HG02981 (cell line): ENCODE results near the gene PIGW.

Source experiments
- ATAC-seq: cut with Tn5 transposase; IDR thresholded peaks from one replicate; pipeline ENCODE4 v1.9.1; 2021; ENCODE audit warnings: mild to moderate bottlenecking, moderate library complexity; ENCODE audit not compliant: unreplicated experiment

PIGW gene

DNA sequence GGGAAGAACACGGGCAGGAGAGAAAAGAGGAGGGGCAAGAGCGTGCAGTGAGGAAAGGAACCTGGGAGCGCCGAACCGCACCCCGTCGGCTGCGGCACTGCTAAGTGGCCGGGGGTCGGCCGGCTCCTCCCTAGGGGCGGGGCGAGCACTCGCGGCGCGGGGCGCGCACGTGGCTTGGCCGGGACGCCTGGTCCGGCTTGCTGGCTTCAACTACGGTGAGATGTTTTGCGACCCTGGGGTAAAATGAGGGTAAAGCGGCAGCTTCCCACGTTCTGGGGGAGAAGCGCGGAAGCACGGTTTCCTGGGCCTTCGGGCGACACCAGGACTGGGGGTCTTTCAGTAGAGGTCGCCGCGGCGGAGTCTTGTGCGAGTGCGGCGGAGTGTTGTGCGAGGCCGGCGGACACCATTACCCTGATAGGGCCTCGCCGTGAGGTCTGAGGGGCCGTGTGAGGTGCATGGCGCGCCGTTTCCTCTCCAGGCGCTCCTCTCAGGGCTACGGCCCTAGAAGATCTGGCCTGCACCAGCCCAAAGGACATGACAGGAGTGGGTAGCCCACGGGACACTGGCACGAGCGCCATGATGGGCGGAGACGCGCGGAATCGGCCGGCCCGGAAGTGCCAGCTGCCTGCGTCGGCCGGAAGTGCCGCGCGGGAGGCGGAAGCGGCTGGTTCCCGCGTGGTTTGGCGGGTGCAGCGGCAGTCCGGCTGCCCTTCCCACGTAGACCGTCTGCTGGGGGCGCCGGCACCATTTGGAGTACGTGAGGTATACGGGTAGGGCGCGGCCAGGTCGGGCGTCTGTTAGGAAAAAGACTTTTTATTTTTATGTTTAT lies at the start of gene PIGW, which contains the start of gene MYO19:
Gene PIGW (plus strand): TSS at position 148 of the 829 bp plus-strand sequence. CDS start 2,115 bp downstream, outside the sequence.
Gene MYO19 (minus strand): TSS at position 29 of the 829 bp plus-strand sequence. CDS start 2,330 bp downstream, outside the sequence.
- ATAC-seq = peak; percentile 82

GRCh38 chr17:36485027-36485426 lies 49.8 kb upstream of the PIGW start:
- no peak for ATAC-seq

- ATAC-seq = no peak
Observed at GRCh38 chr17:36485805-36486203, 49.0 kb upstream of the PIGW start.

DNA sequence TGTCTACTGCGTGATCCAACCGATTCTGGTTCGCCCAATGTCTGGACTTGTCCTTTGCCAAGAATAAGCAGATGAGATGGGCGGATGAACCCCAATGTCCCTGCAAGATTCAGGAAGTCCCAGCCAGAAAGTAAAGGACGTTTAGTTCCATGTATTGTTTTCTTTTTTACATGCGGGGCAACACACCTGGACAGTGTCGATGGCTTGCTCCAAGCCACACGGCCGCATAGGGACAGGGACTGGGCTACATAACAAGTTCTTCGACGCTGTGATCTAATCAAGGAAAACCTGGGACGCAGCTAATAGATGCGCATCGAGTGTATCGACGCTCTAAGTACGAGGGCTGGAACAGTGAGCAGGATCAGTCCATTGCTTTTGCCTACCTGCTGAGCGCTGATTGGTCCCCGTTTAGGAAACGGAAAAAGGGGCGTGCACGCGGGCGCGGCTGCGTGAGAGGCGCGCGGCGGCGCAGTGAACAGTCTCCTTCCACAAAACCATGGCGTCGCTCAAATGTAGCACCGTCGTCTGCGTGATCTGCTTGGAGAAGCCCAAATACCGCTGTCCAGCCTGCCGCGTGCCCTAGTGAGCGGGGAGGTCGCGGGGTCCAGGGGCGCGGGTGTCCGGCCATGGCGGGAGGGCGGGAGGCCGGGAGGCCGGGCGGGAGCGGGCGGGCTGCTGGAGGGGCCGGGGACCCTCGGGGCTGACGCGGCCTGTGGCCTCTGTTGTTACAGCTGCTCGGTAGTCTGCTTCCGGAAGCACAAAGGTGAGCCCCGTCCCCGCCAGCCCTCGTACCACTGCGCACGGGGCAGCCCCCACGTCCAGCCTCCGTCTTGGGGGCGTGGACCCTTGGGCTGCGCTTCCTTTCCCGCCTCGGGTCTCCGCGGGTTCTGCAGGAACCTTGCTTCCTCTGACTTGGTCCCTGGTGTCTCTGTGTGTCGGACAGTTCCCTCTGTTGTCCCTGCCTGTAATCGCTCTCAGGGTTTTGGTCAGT lies 48.3 kb upstream of the PIGW start, which contains the start of gene ZNHIT3:
Gene ZNHIT3 (plus strand): TSS at position 478 of the 991 bp plus-strand sequence. CDS start 19 bp downstream, at position 497.
- ATAC-seq = peak; percentile 90

DNA sequence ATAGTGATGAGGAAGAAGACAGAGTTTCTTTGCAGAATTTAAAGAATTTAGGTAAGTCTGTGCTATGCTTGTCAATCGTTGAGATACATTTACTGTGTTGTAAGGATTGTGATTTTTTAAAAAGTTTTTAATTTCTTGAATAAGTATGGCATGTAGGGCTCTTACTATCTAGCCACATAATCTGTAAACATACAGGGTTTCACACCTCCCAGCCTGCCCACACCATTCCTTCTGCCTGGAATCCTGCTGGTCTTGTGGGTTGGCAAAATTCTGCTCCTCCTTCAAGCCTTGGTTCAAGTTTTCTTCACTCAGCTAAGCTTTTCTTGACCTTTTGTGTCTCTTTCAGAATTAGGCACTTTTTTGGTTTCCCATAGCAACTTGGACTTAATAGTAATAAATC lies 40.8 kb upstream of the PIGW start:
- ATAC-seq = no peak

DNA sequence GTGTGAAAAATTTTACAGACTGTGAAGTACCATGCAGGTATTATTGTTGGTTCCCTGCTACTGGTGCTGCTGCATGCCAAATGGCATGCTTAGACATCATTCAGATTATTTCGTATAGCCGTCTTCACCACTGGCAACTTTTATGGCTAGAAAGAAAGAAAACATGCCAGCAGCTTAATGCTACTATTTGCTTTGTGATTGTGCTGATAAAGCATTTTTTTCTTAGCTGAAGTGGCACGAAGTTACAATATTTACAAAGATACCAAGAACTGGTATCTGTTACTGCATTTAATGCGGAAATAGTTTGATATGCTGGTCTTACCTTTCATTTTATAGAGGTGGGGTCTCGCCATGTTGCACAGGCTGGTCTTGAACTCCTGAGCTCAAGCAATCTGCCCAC lies 40.1 kb upstream of the PIGW start:
- no peak for ATAC-seq

GRCh38 chr17:36495076-36495578 lies 39.7 kb upstream of the PIGW start:
- no peak for ATAC-seq

GRCh38 chr17:36496018-36496789 lies 38.6 kb upstream of the PIGW start:
- ATAC-seq = no peak

- no peak for ATAC-seq
Observed at GRCh38 chr17:36498155-36498554, 36.6 kb upstream of the PIGW start.

- ATAC-seq = no peak
Observed at GRCh38 chr17:36498560-36499300, 36.1 kb upstream of the PIGW start.

- no peak for ATAC-seq
Observed at GRCh38 chr17:36500745-36501225, 34.0 kb upstream of the PIGW start.

DNA sequence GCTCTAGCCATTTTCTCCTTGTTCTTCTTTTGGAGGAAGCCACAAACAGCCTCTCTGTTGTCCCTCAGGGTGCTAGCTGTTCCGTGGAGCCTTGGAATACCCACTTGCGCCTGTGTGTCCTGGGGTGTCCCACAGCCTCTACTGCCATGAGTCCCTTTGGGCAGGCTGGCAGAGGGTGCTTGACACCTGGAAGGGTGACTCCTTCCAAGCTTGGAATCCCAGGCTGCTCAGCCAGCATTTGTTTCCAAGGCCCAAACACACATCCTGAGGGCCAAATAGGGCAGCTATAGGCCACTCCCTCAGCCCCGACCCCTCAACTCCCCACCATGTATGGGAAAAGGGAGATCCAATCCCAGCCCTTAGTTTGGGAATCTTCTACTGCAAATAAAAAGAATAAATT lies 33.4 kb upstream of the PIGW start:
- no peak for ATAC-seq

GRCh38 chr17:36501963-36502362 lies 32.8 kb upstream of the PIGW start:
- ATAC-seq = no peak

DNA sequence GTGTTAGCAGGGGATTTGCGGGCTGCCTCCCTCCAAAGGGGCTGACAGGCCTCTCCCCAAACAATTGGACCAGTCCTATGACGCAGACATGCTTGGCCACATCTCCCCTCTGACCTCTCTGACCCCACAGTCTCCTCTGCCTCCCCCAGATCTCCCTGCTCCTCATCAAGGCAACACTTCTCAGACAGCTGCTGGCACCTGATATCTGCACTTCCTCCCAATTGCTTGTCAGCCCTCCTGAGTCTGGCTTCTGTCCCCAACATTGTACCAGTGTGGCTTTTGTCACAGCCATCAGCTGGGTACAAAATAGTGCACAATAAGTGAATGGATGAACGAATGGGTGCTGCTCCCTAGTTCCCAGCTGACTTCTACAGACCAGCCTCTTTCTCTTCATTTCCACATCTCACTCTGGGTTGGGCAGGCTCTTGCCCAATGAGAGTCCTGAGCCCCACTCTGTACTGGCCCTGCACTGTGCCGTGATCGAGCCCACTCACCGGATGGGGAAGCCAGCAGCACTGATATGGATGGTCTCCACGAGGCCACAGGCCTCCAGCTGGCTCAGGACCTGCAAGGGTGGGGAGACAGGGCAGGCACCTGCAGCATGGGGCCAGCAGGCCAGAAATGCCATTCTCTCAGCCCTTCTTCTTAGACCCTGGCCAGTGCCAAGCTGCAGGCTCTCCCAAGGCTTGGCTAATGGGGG lies 31.2 kb upstream of the PIGW start:
- no peak for ATAC-seq

DNA sequence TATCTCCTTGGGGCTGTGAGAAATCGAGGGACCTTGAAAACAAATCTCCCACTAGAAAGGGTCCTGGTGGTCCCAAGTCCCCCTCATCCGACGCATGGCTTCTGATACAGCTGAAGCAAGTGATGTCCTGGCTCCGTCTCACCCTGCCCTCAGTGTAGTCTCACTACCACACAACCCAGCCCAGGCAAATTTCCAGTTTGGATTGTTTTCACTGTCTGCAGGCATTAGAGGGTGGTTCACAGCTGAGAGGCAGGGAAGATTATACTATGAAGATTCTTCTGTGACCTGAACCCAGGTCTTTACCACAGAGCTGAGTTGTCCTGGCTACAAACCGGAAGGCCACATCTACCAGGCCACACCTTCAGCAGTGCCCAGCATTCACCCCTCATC lies 30.6 kb upstream of the PIGW start:
- no peak for ATAC-seq

GRCh38 chr17:36505171-36505570 lies 29.6 kb upstream of the PIGW start:
- ATAC-seq = no peak

DNA sequence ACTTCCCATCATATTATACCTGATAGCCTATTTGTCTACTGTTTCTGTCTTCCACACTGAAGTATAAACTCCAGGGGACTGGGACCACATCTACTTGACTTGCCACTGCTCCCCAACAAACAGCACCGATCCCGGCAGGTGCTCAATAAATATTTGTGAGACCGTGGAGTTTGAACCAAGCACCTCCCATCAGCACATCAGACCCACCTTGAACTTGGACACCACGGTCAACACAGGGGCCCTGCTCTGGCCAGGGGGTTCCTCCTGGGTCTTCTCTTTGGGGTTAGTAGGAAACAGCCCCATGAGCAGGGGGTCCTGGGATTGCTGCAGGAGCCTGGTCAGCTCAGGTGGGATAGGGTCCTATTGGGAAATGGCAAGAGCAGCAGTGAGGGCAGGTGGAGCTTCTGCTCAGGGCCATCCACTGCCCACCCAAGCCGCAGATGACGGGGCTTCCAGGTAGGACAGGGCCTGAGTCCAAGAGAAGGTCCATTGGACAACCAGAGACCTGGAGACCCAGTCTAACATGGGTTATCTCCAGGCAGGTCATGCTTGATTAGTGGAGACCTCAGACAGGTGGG lies 28.4 kb upstream of the PIGW start:
- ATAC-seq = no peak

DNA sequence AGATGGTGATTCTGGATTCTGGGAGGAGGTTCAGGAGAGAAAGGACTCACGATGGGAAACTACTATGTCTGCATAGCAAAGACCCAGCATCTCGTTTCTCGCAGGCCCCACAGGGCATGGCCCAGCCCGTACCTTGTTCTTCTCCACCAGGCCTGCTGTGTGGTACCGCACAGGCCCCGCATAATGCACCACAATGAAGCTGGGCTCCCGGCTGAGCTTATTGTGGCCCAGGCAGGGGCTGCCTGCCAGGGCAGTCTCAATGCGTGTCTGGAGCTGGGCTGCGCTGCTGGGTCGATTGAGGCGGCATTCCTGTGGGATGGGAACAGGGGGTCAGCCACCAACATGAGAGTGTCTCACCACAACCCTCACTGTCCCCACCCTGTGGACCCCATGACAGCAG lies 28.0 kb upstream of the PIGW start:
- no peak for ATAC-seq

GRCh38 chr17:36507266-36507665 lies 27.5 kb upstream of the PIGW start:
- ATAC-seq = no peak
